Measurements from ENCODE around the gene TSHZ2. TPM values are rescaled to one million over a fixed set of nuclear protein-coding genes. Genes with fewer than 3 reads are reported as not detected.
"Not testable (repeated sequence)": the region's sequence is repeated elsewhere in the genome, so short reads cannot be mapped to it uniquely, and the experiment has no call there.

The TSHZ2 gene
- total and polyA plus RNA-seq, 2 donors (not counting 1 experiment from before 2014, with no cell fraction given), result 1.00 to 5.7 TPM

GRCh38 chr20:53517146-53517545 is 545.0 kb downstream of the TSHZ2 start:
- ATAC-seq (ENCODE audit: low read depth) (no peak), DNase-seq (no peak)
- Histone ChIP-seq H3K36me3 (replicated peaks in 1 of 2; ENCODE audit: control extremely low read depth in 1 of 2, control insufficient read depth in 1 of 2, extremely low read depth in 1 of 2, insufficient read depth in 2 of 2, low read length in 1 of 2) (no peaks in the 10 kb centered on the region), H3K9me3 (ENCODE audit: control extremely low read depth in 1 of 3, control insufficient read depth in 2 of 3, insufficient read depth in 1 of 3, low read length in 2 of 3) (no peaks in the 10 kb centered on the region), H3K9ac (ENCODE audit: low read length) (no peak overlapping the region), H3K27ac (ENCODE audit: low read length in 2 of 2) (no peak overlapping the region), H3K4me1 (ENCODE audit: control insufficient read depth in 2 of 2, insufficient read depth in 2 of 2, low read length in 2 of 2) (no peaks in the 10 kb centered on the region), H3K27me3 (replicated peaks in 1 of 4; ENCODE audit: control extremely low read depth in 1 of 4, control insufficient read depth in 3 of 4, insufficient read depth in 4 of 4, low read length in 3 of 4) (no peaks in the 10 kb centered on the region), H3K4me3 (ENCODE audit: control extremely low read depth in 1 of 5, extremely low read depth in 1 of 5, insufficient read depth in 1 of 5, low read depth in 2 of 5, low read length in 4 of 5) (no peak overlapping the region), H4K20me1 (ENCODE audit: control insufficient read depth, insufficient read depth, low read length, poor library complexity, severe bottlenecking) (no peaks in the 10 kb centered on the region), H2AFZ (ENCODE audit: insufficient read depth, low read depth, low read length, poor library complexity, severe bottlenecking) (no peak overlapping the region), H3K79me2 (ENCODE audit: control insufficient read depth, insufficient read depth, low read length) (no peaks in the 10 kb centered on the region), H3K4me2 (replicated peaks; ENCODE audit: low read depth, low read length, poor library complexity, severe bottlenecking) (no peak overlapping the region)
- no peak overlapping the region for H3K4me3 Mint-ChIP-seq
- POLR2A ChIA-PET, result no interaction called here
- intact Hi-C loops (cut with micrococcal nuclease), result no loop called here
- 96% methylated on average over 8 of the region's 13 CpGs for WGBS (ENCODE audit: insufficient coverage)
- H3K9me3 Mint-ChIP-seq (ENCODE audit: insufficient read depth), result no peaks in the 10 kb centered on the region
- H3K4me1 Mint-ChIP-seq, result no peaks in the 10 kb centered on the region
- TF ChIP-seq, protein P1, sequence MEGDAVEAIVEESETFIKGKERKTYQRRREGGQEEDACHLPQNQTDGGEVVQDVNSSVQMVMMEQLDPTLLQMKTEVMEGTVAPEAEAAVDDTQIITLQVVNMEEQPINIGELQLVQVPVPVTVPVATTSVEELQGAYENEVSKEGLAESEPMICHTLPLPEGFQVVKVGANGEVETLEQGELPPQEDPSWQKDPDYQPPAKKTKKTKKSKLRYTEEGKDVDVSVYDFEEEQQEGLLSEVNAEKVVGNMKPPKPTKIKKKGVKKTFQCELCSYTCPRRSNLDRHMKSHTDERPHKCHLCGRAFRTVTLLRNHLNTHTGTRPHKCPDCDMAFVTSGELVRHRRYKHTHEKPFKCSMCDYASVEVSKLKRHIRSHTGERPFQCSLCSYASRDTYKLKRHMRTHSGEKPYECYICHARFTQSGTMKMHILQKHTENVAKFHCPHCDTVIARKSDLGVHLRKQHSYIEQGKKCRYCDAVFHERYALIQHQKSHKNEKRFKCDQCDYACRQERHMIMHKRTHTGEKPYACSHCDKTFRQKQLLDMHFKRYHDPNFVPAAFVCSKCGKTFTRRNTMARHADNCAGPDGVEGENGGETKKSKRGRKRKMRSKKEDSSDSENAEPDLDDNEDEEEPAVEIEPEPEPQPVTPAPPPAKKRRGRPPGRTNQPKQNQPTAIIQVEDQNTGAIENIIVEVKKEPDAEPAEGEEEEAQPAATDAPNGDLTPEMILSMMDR (IDR thresholded peaks at IDR 0.05), result no peak
- TF ChIP-seq EZH2 (IDR thresholded peaks at IDR 0.05; ENCODE audit: borderline replicate concordance, insufficient read depth, low read depth, low read length, poor library complexity, severe bottlenecking), result no peak
- H3K27me3 Mint-ChIP-seq, result no peaks in the 10 kb centered on the region
- CTCF ChIA-PET, result no interaction called here
- H3K27ac Mint-ChIP-seq, result no peak overlapping the region

- H3K4me3 ChIP-seq (ENCODE audit: control extremely low read depth in 1 of 5, extremely low read depth in 1 of 5, insufficient read depth in 1 of 5, low read depth in 2 of 5, low read length in 4 of 5); H2AFZ ChIP-seq (ENCODE audit: insufficient read depth, low read depth, low read length, poor library complexity, severe bottlenecking); H3K4me2 ChIP-seq (replicated peaks; ENCODE audit: low read depth, low read length, poor library complexity, severe bottlenecking); H4K20me1 ChIP-seq (ENCODE audit: control insufficient read depth, insufficient read depth, low read length, poor library complexity, severe bottlenecking); H3K27me3 Mint-ChIP-seq; CTCF ChIA-PET; H3K36me3 ChIP-seq (replicated peaks in 1 of 2; ENCODE audit: control extremely low read depth in 1 of 2, control insufficient read depth in 1 of 2, extremely low read depth in 1 of 2, insufficient read depth in 2 of 2, low read length in 1 of 2); H3K27me3 ChIP-seq (replicated peaks in 1 of 4; ENCODE audit: control extremely low read depth in 1 of 4, control insufficient read depth in 3 of 4, insufficient read depth in 4 of 4, low read length in 3 of 4); H3K9ac ChIP-seq (ENCODE audit: low read length); H3K4me3 Mint-ChIP-seq; POLR2A ChIA-PET; H3K79me2 ChIP-seq (ENCODE audit: control insufficient read depth, insufficient read depth, low read length); H3K4me1 ChIP-seq (ENCODE audit: control insufficient read depth in 2 of 2, insufficient read depth in 2 of 2, low read length in 2 of 2); H3K9me3 ChIP-seq (ENCODE audit: control extremely low read depth in 1 of 3, control insufficient read depth in 2 of 3, insufficient read depth in 1 of 3, low read length in 2 of 3); H3K4me1 Mint-ChIP-seq; ATAC-seq (ENCODE audit: low read depth); H3K27ac ChIP-seq (ENCODE audit: low read length in 2 of 2); H3K9me3 Mint-ChIP-seq (ENCODE audit: insufficient read depth); H3K27ac Mint-ChIP-seq; intact Hi-C loops (cut with micrococcal nuclease); DNase-seq: not testable (repeated sequence)
- WGBS (ENCODE audit: insufficient coverage), result 88% methylated on average over 3 of the region's 5 CpGs
Observed at GRCh38 chr20:53521421-53521820, 549.3 kb downstream of the TSHZ2 start.
